Natural killer cell (primary cell): ENCODE results near the gene RREB1. TPM values are rescaled to one million over a fixed set of nuclear protein-coding genes. Genes with fewer than 3 reads are reported as not detected.

ENCODE experiments used
- ATAC-seq, 3 donors: fragments of 150-1000 bp in 2 of 3; fragments of 200-7000 bp in 1 of 3; cut with Tn5 transposase; 1 replicate in 1 of 3; 2 replicates in 2 of 3; pipeline ENCODE4 v1.10.0; 2021; ENCODE audit warnings: mild to moderate bottlenecking in 2 of 3, moderate library complexity in 2 of 3
- DNase-seq, 2 donors: peaks; one replicate each; pipeline versions ENCODE4 v3.0.0 to v3.0.0-alpha.2; 2013 to 2021; ENCODE audit warnings: mixed read lengths in 1 of 2
- H3K27ac ChIP-seq: one replicate; pipeline ENCODE4 v1.5.1; 2013; ENCODE audit warnings: mild to moderate bottlenecking, low read length
- H3K27me3 ChIP-seq: one replicate; pipeline ENCODE4 v1.6.1; 2013; ENCODE audit warnings: low read length; ENCODE audit not compliant: control insufficient read depth, insufficient read depth
- H3K36me3 ChIP-seq: one replicate; pipeline ENCODE4 v1.6.1; 2013; ENCODE audit warnings: low read length; ENCODE audit not compliant: control insufficient read depth, insufficient read depth
- H3K4me1 ChIP-seq: one replicate; pipeline ENCODE4 v1.6.1; 2013; ENCODE audit warnings: low read length; ENCODE audit not compliant: control insufficient read depth, insufficient read depth
- H3K4me3 ChIP-seq: one replicate; pipeline ENCODE4 v1.5.1; 2013; ENCODE audit warnings: low read length
- H3K9me3 ChIP-seq: one replicate; pipeline ENCODE4 v1.6.1; 2013; ENCODE audit warnings: low read length; ENCODE audit not compliant: control insufficient read depth, insufficient read depth
- H3K27ac Mint-ChIP-seq, 2 donors: one replicate each; pipeline ENCODE4 v1.8.0; 2022; ENCODE audit warnings: mild to moderate bottlenecking in 2 of 2, mixed read lengths in 2 of 2, moderate library complexity in 1 of 2
- H3K27me3 Mint-ChIP-seq, 2 donors: one replicate each; pipeline ENCODE4 v1.8.0; 2022; ENCODE audit warnings: low read depth in 2 of 2, mixed read lengths in 2 of 2
- H3K36me3 Mint-ChIP-seq: one replicate; pipeline ENCODE4 v1.8.0; 2022; ENCODE audit warnings: mixed read lengths
- H3K4me1 Mint-ChIP-seq, 2 donors: one replicate each; pipeline ENCODE4 v1.8.0; 2022; ENCODE audit warnings: mixed read lengths in 2 of 2
- H3K4me3 Mint-ChIP-seq: one replicate; pipeline ENCODE4 v1.8.0; 2022; ENCODE audit warnings: mild to moderate bottlenecking, moderate library complexity, mixed read lengths
- H3K9me3 Mint-ChIP-seq, 2 donors: one replicate each; pipeline ENCODE4 v1.8.0; 2022; ENCODE audit warnings: mixed read lengths in 2 of 2
- WGBS: methylation state at CpG from one replicate; pipeline ENCODE4 v1.1.7; 2013; ENCODE audit warnings: missing lambda C conversion rate; ENCODE audit not compliant: insufficient coverage; 5-methylcytosine and 5-hydroxymethylcytosine counted together
- intact Hi-C: fragments of 100-400 bp; cut with micrococcal nuclease; formaldehyde crosslinking; loops from one replicate; pipeline ENCODE4 v1.14.2; 2022
- total RNA-seq, 4 donors: library from RNA; stranded (reverse); fragments of 120-200 nt in 1 of 4; gene quantifications; one replicate each; pipeline versions ENCODE4 v1.2.3 to v1.2.4, GENCODE V29; 2013 to 2022
- TF ChIP-seq, protein P1 (sequence below): fragments of 200-600 bp; IDR thresholded peaks from one replicate; pipeline ENCODE4 v1.8.0; 2022; ENCODE audit warnings: antibody characterized with exemption

The RREB1 gene
- total RNA-seq, 3 donors from 2014 or later (not counting 1 experiment from before 2014, with no cell fraction given), result 42.2 to 51.8 (median 44.0) TPM

DNA sequence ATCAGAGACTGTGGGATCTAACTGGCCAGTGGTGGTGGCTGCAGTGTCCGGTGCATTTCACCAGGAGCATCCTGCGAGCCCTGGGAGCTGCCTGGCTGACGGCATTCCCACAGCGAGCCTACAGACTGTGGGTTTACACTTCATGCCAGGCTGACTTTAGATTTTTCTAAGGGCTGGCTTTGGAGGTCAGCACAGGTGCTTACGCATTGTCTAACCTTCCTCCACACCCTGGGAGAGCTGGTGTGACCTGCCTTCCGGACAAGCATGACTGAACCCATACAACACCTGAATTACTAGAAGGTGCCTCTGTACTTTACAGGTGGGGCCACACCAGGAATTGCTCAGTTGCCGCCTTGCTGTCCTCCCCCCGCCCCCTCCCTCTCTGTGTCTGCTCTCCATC is 96.2 kb downstream of the RREB1 start:
- H3K4me1 ChIP-seq, result peaks cover 16% of the 10 kb centered on the region
- no peaks in the 10 kb centered on the region for H3K9me3 Mint-ChIP-seq
- WGBS, result 89% methylated on average over 8 of the region's 8 CpGs
- ATAC-seq (no peak), DNase-seq (no peak)
- no peak overlapping the region for H3K4me3 Mint-ChIP-seq
- peaks cover 18% of the 10 kb centered on the region for H3K36me3 ChIP-seq
- H3K27ac ChIP-seq, result no peak overlapping the region
- no peaks in the 10 kb centered on the region for H3K27me3 ChIP-seq
- TF ChIP-seq, protein P1, sequence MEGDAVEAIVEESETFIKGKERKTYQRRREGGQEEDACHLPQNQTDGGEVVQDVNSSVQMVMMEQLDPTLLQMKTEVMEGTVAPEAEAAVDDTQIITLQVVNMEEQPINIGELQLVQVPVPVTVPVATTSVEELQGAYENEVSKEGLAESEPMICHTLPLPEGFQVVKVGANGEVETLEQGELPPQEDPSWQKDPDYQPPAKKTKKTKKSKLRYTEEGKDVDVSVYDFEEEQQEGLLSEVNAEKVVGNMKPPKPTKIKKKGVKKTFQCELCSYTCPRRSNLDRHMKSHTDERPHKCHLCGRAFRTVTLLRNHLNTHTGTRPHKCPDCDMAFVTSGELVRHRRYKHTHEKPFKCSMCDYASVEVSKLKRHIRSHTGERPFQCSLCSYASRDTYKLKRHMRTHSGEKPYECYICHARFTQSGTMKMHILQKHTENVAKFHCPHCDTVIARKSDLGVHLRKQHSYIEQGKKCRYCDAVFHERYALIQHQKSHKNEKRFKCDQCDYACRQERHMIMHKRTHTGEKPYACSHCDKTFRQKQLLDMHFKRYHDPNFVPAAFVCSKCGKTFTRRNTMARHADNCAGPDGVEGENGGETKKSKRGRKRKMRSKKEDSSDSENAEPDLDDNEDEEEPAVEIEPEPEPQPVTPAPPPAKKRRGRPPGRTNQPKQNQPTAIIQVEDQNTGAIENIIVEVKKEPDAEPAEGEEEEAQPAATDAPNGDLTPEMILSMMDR, result no peak
- H3K27me3 Mint-ChIP-seq, result no peaks in the 10 kb centered on the region
- H3K9me3 ChIP-seq, result no peaks in the 10 kb centered on the region
- no peaks in the 10 kb centered on the region for H3K36me3 Mint-ChIP-seq
- peaks cover 18 to 31% of the 10 kb centered on the region in 2 donors for H3K4me1 Mint-ChIP-seq
- intact Hi-C loops, result no loop called here
- H3K27ac Mint-ChIP-seq, result no peak overlapping the region
- no peak overlapping the region for H3K4me3 ChIP-seq

DNA sequence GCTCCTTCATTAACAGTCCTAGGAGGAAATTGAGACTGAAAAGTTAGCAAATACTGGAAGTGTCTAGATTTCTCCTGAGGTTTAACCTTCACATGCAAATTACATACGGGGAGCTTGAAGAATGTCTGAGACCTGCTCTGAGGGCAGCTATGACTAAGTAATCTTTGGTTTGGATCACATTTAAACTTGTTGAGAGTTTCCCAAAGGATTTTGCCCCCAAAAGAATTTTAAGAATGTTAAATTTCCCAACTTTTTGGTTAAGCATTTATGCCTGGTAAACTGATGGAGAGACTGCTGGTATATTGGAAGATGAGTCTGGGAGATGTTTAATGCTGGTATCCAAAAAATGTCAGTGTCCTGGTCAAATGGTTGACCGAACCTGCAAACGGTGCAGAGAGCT is 97.0 kb downstream of the RREB1 start:
- Histone ChIP-seq H3K27ac (no peak overlapping the region), H3K4me3 (no peak overlapping the region), H3K36me3 (peaks cover 15% of the 10 kb centered on the region), H3K27me3 (no peaks in the 10 kb centered on the region), H3K4me1 (peaks cover 16% of the 10 kb centered on the region), H3K9me3 (no peaks in the 10 kb centered on the region)
- no peak overlapping the region for H3K27ac Mint-ChIP-seq
- H3K4me1 Mint-ChIP-seq, result peaks cover 18 to 31% of the 10 kb centered on the region in 2 donors
- DNase-seq (no peak), ATAC-seq (no peak)
- H3K36me3 Mint-ChIP-seq, result no peaks in the 10 kb centered on the region
- TF ChIP-seq, protein P1, result no peak
- H3K27me3 Mint-ChIP-seq, result no peaks in the 10 kb centered on the region
- no peaks in the 10 kb centered on the region for H3K9me3 Mint-ChIP-seq
- no peak overlapping the region for H3K4me3 Mint-ChIP-seq
- intact Hi-C loops, result no loop called here
- 97% methylated on average over 3 of the region's 3 CpGs for WGBS

DNA sequence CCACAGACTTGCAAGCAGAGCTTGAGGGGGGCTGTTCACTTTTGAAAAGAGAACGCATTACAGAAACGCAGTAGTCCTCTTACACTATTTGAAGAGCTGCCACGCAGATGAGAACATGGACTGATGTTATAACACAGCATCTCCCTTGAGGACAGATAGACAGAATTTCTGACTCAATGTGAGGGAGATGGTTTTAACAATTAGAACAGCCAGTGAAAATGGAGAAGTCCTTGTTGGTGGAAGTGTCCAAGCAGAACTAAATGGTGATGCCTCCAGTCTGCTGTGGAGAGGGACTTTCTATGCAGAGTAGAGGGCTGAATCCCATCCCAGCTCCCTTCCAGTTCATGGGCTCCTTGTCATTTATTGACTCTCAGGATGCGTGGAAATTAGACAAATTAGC is 100.0 kb downstream of the RREB1 start:
- TF ChIP-seq, protein P1, result no peak
- Histone ChIP-seq H3K4me3 (no peak overlapping the region), H3K4me1 (peaks cover under 1% of the 10 kb centered on the region), H3K9me3 (no peaks in the 10 kb centered on the region), H3K27ac (no peak overlapping the region), H3K27me3 (no peaks in the 10 kb centered on the region), H3K36me3 (peaks cover 31% of the 10 kb centered on the region)
- Mint-ChIP-seq H3K4me1 (peaks cover 4 to 13% of the 10 kb centered on the region in 2 donors), H3K4me3 (no peak overlapping the region), H3K36me3 (no peaks in the 10 kb centered on the region), H3K9me3 (no peaks in the 10 kb centered on the region), H3K27ac (no peak overlapping the region), H3K27me3 (no peaks in the 10 kb centered on the region)
- intact Hi-C loops, result no loop called here
- 85% methylated on average over 3 of the region's 4 CpGs for WGBS
- ATAC-seq (no peak), DNase-seq (no peak)

DNA sequence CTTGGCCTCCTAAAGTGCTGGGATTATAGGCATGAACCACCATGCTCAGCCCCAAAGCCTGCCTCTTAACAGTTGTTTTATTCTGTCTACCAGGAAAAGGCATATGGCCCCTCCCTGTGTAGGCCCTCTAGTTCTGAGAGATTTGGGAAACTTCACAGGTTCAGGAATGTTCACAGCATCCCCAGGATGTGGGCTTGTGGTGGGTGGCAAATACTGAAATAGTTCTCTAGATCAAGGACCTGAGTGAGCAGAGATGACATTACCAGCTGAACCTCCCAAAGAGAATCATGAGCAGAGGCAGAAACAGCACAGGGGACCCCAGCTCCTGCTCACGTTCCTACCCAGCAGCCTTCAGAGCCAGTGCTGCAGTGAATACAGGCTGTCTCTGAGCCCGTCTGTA is 105.7 kb downstream of the RREB1 start:
- Histone ChIP-seq H3K4me3 (no peak overlapping the region), H3K27me3 (no peaks in the 10 kb centered on the region), H3K27ac (no peak overlapping the region), H3K4me1 (no peaks in the 10 kb centered on the region), H3K36me3 (peaks cover 51% of the 10 kb centered on the region), H3K9me3 (no peaks in the 10 kb centered on the region)
- Mint-ChIP-seq H3K4me1 (no peaks in the 10 kb centered on the region), H3K27ac (peak overlapping the region in 1 of 2 donors; percentile 68), H3K27me3 (no peaks in the 10 kb centered on the region), H3K36me3 (no peaks in the 10 kb centered on the region), H3K4me3 (no peak overlapping the region), H3K9me3 (no peaks in the 10 kb centered on the region)
- intact Hi-C loops, result no loop called here
- DNase-seq (no peak), ATAC-seq (no peak)
- TF ChIP-seq, protein P1, result no peak
- WGBS, result 89% methylated on average over 2 of the region's 2 CpGs
